Activated gamma-delta T cell treated with anti-CD3 and anti-CD28 coated beads, Interleukin-2, amount 50 U/mL, for 16 hours (primary cell): ENCODE data around the gene GALNT2.

ENCODE experiments used
- DNase-seq: peaks from one replicate; pipeline ENCODE4 v3.0.0-alpha.2; 2020; ENCODE audit warnings: low read depth

Gene GALNT2

GRCh38 chr1:230050973-230051735, 15.9 kb upstream of the GALNT2 start:
- no peak for DNase-seq

GRCh38 chr1:230052018-230052417, 15.0 kb upstream of the GALNT2 start:
- DNase-seq, result no peak

- DNase-seq, result no peak
These were observed 14.4 kb upstream of the GALNT2 start for GRCh38 chr1:230052665-230053064.

- no peak for DNase-seq
These were observed 12.8 kb upstream of the GALNT2 start for GRCh38 chr1:230054092-230054749.

- no peak for DNase-seq
These were observed 10.9 kb upstream of the GALNT2 start for GRCh38 chr1:230056098-230056497.

GRCh38 chr1:230057100-230057499, 9.9 kb upstream of the GALNT2 start:
- DNase-seq, result no peak

GRCh38 chr1:230057681-230058565, 9.1 kb upstream of the GALNT2 start:
- no peak for DNase-seq

GRCh38 chr1:230058626-230059025, 8.4 kb upstream of the GALNT2 start:
- no peak for DNase-seq

- DNase-seq, result no peak
These were observed 5.2 kb upstream of the GALNT2 start for GRCh38 chr1:230061801-230062200.

- DNase-seq, result no peak
These were observed 4.5 kb upstream of the GALNT2 start for GRCh38 chr1:230062521-230062920.

- no peak for DNase-seq
These were observed 2.8 kb upstream of the GALNT2 start for GRCh38 chr1:230064283-230064682.

GRCh38 chr1:230065161-230065560, 1.9 kb upstream of the GALNT2 start:
- DNase-seq, result no peak

- no peak for DNase-seq
These were observed 1.5 kb upstream of the GALNT2 start for GRCh38 chr1:230065571-230065970.

- no peak for DNase-seq
These were observed 1.0 kb upstream of the GALNT2 start for GRCh38 chr1:230066031-230066430.

- no peak for DNase-seq
These were observed 407 bp downstream of the GALNT2 start for GRCh38 chr1:230067419-230067870.

- DNase-seq, result no peak
These were observed 1.0 kb downstream of the GALNT2 start for GRCh38 chr1:230067871-230068620.

- DNase-seq, result no peak
These were observed 1.5 kb downstream of the GALNT2 start for GRCh38 chr1:230068621-230068873.

- no peak for DNase-seq
These were observed 2.1 kb downstream of the GALNT2 start for GRCh38 chr1:230068952-230069684.

- DNase-seq, result no peak
These were observed 2.8 kb downstream of the GALNT2 start for GRCh38 chr1:230069796-230070195.

GRCh38 chr1:230070321-230071208, 3.5 kb downstream of the GALNT2 start:
- DNase-seq, result no peak
